Peyer's patch (tissue), 4 donors: Measurements from ENCODE around the gene LSM12. TPM values are rescaled to one million over a fixed set of nuclear protein-coding genes. Genes with fewer than 3 reads are reported as not detected.

Experiments used
- DNase-seq, 3 donors: peaks; one replicate each; pipeline ENCODE4 v3.0.0-alpha.2; 2017 to 2019
- H3K27ac ChIP-seq, 4 donors: fragments of 200-600 bp; sonication (generic); one replicate each; pipeline ENCODE4 v1.5.1; 2016 to 2019
- H3K27me3 ChIP-seq, 2 donors: fragments of 200-600 bp; sonication (generic); one replicate each; pipeline ENCODE4 v1.5.1; 2019
- H3K36me3 ChIP-seq, 3 donors: fragments of 200-600 bp; sonication (generic); one replicate each; pipeline ENCODE4 v1.5.1; 2016 to 2019
- H3K4me1 ChIP-seq, 4 donors: fragments of 200-600 bp; sonication (generic); one replicate each; pipeline ENCODE4 v1.5.1; 2016 to 2019
- H3K4me3 ChIP-seq, 4 donors: fragments of 200-600 bp; sonication (generic); 1 replicate in 3 of 4; 2 replicates in 1 of 4; pipeline ENCODE4 v1.5.1; 2016 to 2019; ENCODE audit warnings: mild to moderate bottlenecking in 1 of 4
- H3K9me3 ChIP-seq, 4 donors: fragments of 200-600 bp; sonication (generic); one replicate each; pipeline ENCODE4 v1.5.1; 2016 to 2019; ENCODE audit warnings: mild to moderate bottlenecking in 1 of 4
- CTCF ChIP-seq, 6 experiments: fragments of 450-650 bp in 4 of 6; fragments of 200-600 bp in 2 of 6; sonication (generic) in 1 of 6; IDR thresholded peaks; one replicate each; pipeline ENCODE4 v1.5.1; 2017 to 2019; ENCODE audit warnings: antibody characterized with exemption in 6 of 6, mild to moderate bottlenecking in 3 of 6, moderate library complexity in 1 of 6
- POLR2A ChIP-seq, 2 donors: fragments of 450-650 bp; IDR thresholded peaks; one replicate each; pipeline ENCODE4 v1.5.1; 2017; ENCODE audit warnings: antibody characterized with exemption in 2 of 2, mild to moderate bottlenecking in 2 of 2, moderate library complexity in 2 of 2
- total RNA-seq, 4 donors: library from RNA; depleted of rRNA; stranded (reverse); fragments of >200 nt; gene quantifications; one replicate each; pipeline ENCODE4 v1.1.0, GENCODE V29; 2016

Gene LSM12
- total RNA-seq, 4 donors from 2014 or later = 10.7 to 28.4 (median 26.1) TPM

GRCh38 chr17:44070455-44071197, 4.2 kb upstream of the LSM12 start, which contains the start of gene G6PC3:
G6PC3 (plus strand) TSS chr17:44070735; CDS start chr17:44070966, 231 bp downstream.
- TF ChIP-seq CTCF (IDR thresholded peaks at IDR 0.05) (peak in 4 of 6 experiments; percentile 26 to 35 (median 30)), POLR2A (IDR thresholded peaks at IDR 0.05) (peak; percentile 59 to 79)
- Histone ChIP-seq H3K4me1 (peaks cover 3 to 27% (median 12%) of the 10 kb centered on the region in 4 donors), H3K27ac (peak within 1 kb of the TSS; percentile 81 to 91 (median 84)), H3K9me3 (no peaks in the 10 kb centered on the region), H3K4me3 (peak within 1 kb of the TSS; percentile 73 to 83 (median 77)), H3K36me3 (peaks cover 0 to 17% (median 0%) of the 10 kb centered on the region in 3 donors), H3K27me3 (no peaks in the 10 kb centered on the region)
- DNase-seq = peak; percentile 93 to 98 (median 96)

- Histone ChIP-seq H3K27ac (peak overlapping the region; percentile 81 to 91 (median 84)), H3K27me3 (no peaks in the 10 kb centered on the region), H3K4me3 (peak overlapping the region; percentile 73 to 83 (median 77)), H3K36me3 (peaks cover 0 to 11% (median 0%) of the 10 kb centered on the region in 3 donors), H3K4me1 (peaks cover 3 to 33% (median 12%) of the 10 kb centered on the region in 4 donors), H3K9me3 (no peaks in the 10 kb centered on the region)
- no peak for TF ChIP-seq CTCF (IDR thresholded peaks at IDR 0.05)
- DNase-seq = no peak
These were observed 3.5 kb upstream of the LSM12 start for GRCh38 chr17:44069974-44070454.

- H3K36me3 ChIP-seq = peaks cover 0 to 8% (median 0%) of the 10 kb centered on the region in 3 donors
- no peak for TF ChIP-seq POLR2A (IDR thresholded peaks at IDR 0.05)
- no peak for TF ChIP-seq CTCF (IDR thresholded peaks at IDR 0.05)
- no peaks in the 10 kb centered on the region for H3K27me3 ChIP-seq
- no peak overlapping the region for H3K4me3 ChIP-seq
- peaks cover 3 to 44% (median 12%) of the 10 kb centered on the region in 4 donors for H3K4me1 ChIP-seq
- no peak for DNase-seq
- H3K27ac ChIP-seq = peak overlapping the region in 2 of 4 donors; percentile 98
- no peaks in the 10 kb centered on the region for H3K9me3 ChIP-seq
These were observed 1.1 kb upstream of the LSM12 start for GRCh38 chr17:44067545-44067940.

GRCh38 chr17:44065668-44066203, 735 bp downstream of the LSM12 start:
- H3K4me1 ChIP-seq = peaks cover 0 to 34% (median 6%) of the 10 kb centered on the region in 4 donors
- TF ChIP-seq CTCF (IDR thresholded peaks at IDR 0.05) (no peak), POLR2A (IDR thresholded peaks at IDR 0.05) (no peak)
- H3K36me3 ChIP-seq = peaks cover 0 to 26% (median 0%) of the 10 kb centered on the region in 3 donors
- no peaks in the 10 kb centered on the region for H3K27me3 ChIP-seq
- no peaks in the 10 kb centered on the region for H3K9me3 ChIP-seq
- H3K4me3 ChIP-seq = peak overlapping the region; percentile 83 to 97 (median 89)
- no peak for DNase-seq
- peak overlapping the region; percentile 90 to 98 (median 96) for H3K27ac ChIP-seq

GRCh38 chr17:44063704-44064639, 2.5 kb downstream of the LSM12 start:
- H3K4me1 ChIP-seq = peaks cover 0 to 34% (median 4%) of the 10 kb centered on the region in 4 donors
- TF ChIP-seq POLR2A (IDR thresholded peaks at IDR 0.05) (no peak), CTCF (IDR thresholded peaks at IDR 0.05) (no peak)
- DNase-seq = no peak
- no peaks in the 10 kb centered on the region for H3K27me3 ChIP-seq
- H3K9me3 ChIP-seq = no peaks in the 10 kb centered on the region
- peaks cover 0 to 30% (median 0%) of the 10 kb centered on the region in 3 donors for H3K36me3 ChIP-seq
- no peak overlapping the region for H3K4me3 ChIP-seq
- no peak overlapping the region for H3K27ac ChIP-seq
